ENCODE data around the gene GALNT7.
"Not testable (repeated sequence)": the region's sequence is repeated elsewhere in the genome, so short reads cannot be mapped to it uniquely, and the experiment has no call there.

GALNT7 gene, protein sequence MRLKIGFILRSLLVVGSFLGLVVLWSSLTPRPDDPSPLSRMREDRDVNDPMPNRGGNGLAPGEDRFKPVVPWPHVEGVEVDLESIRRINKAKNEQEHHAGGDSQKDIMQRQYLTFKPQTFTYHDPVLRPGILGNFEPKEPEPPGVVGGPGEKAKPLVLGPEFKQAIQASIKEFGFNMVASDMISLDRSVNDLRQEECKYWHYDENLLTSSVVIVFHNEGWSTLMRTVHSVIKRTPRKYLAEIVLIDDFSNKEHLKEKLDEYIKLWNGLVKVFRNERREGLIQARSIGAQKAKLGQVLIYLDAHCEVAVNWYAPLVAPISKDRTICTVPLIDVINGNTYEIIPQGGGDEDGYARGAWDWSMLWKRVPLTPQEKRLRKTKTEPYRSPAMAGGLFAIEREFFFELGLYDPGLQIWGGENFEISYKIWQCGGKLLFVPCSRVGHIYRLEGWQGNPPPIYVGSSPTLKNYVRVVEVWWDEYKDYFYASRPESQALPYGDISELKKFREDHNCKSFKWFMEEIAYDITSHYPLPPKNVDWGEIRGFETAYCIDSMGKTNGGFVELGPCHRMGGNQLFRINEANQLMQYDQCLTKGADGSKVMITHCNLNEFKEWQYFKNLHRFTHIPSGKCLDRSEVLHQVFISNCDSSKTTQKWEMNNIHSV

DNA sequence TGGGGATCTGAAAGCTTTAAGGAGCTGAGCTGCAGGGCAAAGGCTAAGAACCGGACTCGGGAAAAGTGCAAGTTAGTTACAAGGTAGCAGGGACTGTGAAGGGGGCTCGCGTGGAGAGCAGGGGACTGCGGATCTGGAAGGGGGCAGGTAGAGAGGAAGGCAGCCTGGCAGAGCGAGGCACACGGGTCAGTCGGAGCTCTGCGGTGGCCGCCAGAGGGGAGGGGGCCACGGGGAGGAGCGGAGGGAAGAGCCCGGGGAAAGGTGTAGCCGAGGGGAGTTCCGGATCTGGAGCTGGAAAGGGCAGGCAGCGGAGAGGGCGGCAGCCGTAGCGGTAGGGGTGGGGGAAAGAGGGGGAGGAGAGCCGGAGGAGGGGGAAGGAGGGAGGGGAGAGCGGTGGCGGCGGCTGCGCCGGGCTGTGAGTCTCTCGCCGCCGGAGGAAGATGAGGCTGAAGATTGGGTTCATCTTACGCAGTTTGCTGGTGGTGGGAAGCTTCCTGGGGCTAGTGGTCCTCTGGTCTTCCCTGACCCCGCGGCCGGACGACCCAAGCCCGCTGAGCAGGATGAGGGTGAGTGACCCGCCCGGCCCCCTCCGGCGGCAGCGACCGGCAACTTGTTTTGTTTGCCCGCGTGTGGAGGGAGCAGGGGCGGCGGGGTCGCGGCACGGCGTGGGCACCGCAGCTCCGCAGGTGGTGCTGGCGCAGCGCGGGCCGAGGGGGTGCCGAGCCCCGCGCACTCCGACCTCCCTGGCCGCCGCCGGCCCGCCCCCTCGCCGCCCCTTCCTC is at the start of gene GALNT7:
Gene GALNT7 (plus strand): TSS at position 416 of the 782 bp plus-strand sequence. CDS start 25 bp downstream, at position 441.
- in situ Hi-C loops (cut with MboI; ENCODE audit: low sequenced_read_pairs), result no loop called here

DNA sequence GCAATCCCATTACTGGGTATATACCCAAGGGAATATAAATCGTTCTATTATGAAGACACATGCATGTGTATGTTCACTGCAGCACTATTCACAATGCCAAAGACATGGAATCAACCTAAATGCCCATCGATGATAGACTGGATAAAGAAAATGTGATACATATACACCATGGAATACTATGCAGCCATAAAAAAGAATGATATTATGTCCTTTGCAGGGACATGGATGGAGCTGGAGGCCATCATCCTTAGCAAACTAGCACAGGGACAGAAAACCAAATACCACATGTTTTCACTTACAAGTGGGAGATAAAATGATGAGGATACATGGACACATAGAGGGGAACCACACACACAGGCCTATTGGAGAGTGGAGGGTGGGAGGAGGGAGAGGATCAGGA is 49.8 kb upstream of the GALNT7 start:
- in situ Hi-C loops (cut with MboI; ENCODE audit: low sequenced_read_pairs), result not testable (repeated sequence)

DNA sequence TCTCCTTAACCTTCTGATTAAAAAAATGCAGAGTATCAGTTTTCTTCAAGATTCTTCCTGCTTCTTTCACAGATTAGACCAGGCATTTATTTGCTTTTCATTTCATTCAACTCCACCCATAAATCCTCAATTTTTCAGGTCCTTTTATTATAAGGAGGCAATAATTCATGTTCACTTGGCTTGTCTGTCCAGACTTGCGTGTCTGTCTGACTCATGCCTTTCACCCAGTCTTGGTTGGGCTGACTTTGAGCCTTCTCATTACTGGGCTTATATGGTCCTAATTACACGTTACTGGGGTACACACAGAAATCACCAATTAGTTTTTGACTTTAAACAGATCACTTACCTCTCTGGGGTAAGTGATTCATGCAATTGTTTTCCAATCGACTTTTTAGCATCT is 48.8 kb upstream of the GALNT7 start:
- in situ Hi-C loops (cut with MboI; ENCODE audit: low sequenced_read_pairs), result no loop called here

DNA sequence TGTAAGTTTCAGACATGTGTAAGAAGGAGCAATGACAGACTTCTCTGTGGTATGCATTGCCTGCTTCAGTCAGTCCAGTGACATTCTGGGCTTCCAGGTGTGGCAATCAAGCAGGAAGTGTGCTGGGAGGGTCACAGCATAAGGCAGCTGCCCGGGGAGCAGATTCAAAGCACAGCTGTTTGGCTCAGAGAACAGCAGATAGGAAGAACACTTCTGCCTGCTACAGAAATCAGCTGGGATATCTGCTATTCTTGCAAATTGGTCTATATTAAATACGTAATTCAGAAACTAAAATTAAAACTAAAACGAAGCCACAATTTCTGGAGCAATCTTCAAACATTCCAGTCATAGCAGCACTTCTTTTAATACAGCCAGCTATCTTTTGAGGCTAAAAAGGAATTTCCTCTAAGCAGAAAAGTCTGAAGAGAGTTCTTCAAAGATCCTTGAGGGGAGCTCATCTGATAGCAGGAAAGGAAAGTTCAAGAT is 47.5 kb upstream of the GALNT7 start:
- in situ Hi-C loops (cut with MboI; ENCODE audit: low sequenced_read_pairs), result no loop called here

DNA sequence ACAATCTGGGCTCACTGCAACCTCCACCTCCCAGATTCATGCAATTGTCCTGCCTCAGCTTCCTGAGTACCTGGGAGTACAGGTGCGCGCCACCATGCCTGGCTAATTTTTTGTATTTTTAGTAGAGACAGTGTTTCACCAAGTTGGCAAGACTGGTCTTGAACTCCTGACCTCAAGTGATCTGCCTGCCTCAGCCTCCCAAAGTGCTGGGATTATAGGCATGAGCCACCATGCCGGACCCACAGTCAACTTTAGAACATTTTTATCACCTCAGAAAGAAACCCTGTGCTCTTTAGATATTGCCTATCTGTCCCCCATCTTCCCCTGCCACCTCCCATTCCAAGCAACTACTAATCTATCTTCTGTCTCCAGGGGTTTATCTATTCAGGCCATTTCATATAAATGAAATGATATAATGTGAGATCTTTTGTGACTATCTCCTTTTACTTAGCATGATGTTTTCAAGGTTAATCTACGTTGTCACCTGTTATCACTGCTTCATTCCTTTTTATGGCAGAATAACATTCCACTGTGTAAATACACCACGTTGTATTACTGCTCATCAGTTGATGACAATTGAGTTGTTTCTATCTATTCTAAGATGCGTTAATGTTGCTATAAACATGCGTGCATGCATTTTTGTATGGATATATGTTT is 44.3 kb upstream of the GALNT7 start:
- in situ Hi-C loops (cut with MboI; ENCODE audit: low sequenced_read_pairs), result no loop called here

DNA sequence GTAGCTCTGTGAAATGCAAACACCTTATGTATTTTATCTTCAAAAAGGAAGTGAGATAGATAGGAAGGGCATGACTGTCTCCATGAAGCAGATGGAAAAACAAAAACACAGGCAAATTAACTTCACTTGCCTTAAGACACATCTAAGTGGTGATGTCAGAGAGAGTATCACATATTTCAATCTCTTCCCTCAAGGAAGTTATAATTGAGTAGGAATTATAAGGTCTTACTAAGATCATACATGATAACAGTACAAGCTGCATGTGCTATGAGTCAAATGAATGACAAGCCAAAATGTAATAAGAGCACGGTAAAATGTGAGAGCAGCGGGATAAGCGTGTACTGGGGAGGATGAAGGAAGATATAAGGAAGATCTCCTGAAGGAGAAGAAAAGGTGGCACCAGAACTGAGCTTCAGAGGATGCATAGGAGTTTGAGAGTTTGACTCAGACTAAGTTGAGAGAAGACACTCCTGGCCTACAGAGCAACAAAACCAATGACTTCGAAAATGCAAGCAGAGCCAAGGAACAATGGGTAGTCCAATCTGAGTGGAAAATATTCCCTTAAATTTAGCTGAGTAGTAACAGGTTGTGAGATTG is 43.3 kb upstream of the GALNT7 start:
- in situ Hi-C loops (cut with MboI; ENCODE audit: low sequenced_read_pairs), result no loop called here

DNA sequence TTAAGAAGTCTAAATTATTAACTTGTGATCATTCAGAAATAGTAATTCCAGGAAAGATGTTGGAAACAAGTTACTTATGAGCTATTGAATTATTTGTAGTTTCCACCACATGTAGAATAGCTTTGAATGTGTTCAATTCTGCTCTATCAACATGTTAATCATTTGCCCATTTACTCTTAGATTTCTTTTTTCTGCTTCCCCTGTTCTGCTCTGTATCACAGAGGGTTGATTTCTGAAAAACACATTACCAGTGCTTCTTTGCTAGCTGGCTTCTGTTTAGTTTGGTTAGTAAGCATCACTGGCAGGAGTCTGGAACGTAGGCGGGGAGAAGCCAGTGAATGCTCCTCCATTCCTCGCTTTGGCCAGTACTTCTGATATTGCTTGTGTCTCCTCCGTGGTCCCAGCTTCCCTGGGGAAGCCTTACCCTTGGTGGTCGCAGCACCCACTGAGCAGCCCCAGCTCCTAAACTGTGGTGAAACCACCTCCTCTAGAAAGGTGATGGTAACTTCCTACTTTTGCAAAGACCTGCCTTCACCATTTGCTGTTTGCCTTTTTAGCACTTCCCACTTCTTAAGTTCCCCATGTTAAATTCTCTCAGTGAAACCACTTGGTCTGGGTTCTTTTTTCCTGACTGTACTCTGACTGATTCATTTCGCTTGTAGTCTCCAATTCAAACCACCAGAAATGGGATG is 40.3 kb upstream of the GALNT7 start:
- in situ Hi-C loops (cut with MboI; ENCODE audit: low sequenced_read_pairs), result no loop called here

DNA sequence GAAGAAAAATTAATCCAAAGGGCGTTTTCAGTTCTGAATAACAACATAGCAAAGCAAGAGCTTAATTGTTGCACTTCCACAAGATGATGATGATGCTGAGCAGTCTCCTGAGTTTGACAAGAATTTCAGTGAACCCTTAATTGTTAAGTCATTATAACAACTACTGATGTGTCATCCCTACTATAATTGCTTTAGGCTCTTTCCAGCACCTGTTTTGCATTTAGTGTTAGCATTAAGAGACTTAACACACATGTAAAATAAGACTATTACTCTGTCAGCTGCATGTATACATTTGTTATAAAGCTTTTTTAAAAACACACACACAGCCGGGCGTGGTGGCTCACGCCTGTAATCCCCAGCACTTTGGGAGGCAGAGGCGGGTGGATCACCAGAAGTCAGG is 37.9 kb upstream of the GALNT7 start:
- in situ Hi-C loops (cut with MboI; ENCODE audit: low sequenced_read_pairs), result no loop called here

DNA sequence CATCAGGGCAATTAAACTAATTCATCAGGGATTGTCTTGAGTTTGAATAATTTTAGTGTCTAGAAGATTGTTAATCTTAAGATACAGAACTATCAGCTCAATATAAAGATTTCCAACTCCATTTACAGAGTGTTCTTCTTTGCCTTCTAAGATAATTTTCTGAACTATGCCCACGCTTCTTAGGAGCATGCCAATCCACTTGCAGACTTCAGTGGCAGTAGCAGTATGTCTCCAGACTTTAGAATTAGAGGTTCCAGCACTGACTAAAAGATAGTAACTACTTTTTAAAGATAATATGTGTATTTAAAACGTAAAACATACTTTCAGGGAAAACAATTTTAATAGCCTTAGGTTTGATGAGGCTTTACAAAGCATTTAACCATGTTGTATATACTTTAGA is 34.2 kb upstream of the GALNT7 start:
- in situ Hi-C loops (cut with MboI; ENCODE audit: low sequenced_read_pairs), result no loop called here

DNA sequence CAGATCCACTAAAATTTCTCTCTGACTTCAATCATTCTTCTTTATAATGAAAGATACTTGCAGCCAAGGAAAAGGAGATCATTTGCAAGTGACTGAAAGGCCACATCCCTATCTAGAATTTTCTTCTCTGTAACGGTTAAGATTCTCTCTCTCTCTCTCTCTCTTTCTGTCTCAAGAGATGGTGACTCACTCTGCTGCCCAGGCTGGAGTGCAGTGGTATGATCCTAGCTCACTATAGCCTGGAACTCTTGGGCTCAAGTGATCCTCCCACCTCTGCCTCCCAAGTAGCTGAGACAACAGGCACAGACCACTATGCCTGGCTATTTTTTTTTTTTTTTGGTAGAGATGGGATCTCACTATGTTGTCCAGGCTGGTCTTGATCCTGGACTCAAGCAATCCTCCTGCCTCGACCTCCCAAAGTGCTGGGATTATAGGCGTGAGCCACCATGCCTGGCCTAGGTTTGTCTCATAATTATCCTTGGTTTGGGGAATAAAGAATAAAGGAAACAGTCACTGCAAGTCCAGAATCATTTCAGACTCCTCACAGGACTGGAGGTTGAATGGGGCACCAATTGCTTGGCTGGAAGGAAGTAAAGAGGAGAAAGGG is 33.3 kb upstream of the GALNT7 start:
- in situ Hi-C loops (cut with MboI; ENCODE audit: low sequenced_read_pairs), result no loop called here

DNA sequence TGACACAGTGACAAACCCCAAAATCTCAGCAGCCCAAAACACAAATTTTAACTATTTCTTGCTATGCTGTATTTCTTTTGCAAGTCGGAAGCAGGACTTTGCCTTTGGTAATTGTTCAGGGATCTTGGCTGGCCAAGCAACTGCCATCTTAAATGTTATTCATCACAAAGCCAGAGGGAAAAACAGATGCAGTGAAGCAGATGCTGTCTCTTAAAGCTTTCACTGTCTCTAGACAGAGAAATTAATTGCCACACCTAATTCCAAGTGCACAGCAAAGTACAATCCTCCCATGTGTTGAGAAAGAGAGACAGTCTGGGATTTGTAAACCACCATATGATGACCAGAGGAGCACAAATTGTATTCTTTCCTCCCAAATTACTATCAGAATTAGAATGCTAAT is 30.0 kb upstream of the GALNT7 start:
- in situ Hi-C loops (cut with MboI; ENCODE audit: low sequenced_read_pairs), result no loop called here

DNA sequence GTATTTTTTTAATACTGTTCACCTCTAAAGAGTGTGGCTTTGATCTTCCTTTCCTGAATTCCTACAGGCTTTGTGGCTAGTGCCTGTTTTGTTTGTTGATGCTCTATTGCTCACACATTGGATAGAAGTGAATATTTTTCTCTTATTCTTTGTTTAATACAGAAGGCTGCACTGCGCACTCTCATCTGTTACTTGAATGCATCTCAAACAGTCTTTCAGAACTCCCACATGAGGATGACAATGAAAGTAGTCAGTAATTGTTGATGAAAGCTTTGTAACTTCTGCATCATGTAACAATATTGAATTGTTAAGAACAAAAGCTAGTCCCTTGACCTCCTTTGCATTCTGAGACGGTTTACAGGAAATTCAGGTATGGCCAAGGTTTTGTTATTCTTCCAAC is 29.1 kb upstream of the GALNT7 start:
- in situ Hi-C loops (cut with MboI; ENCODE audit: low sequenced_read_pairs), result no loop called here

DNA sequence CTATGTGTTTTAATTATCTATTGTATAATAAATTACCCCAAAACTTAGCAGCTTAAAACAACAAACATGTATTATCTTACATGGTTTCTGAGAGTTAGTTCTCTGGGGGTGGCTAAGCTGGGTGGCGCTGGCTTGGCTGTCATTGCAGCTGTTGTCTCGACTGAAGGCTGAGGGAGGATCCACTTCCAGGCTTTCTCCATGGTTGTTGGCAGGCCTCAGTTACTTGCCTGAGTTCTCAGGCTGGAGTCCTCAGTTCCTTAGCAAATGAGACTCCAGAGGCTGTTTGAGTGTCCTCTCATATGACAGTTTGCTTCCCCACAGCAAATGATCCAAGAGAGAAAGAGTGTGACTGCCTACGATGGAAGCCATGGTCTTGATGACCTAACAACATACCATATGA is 23.5 kb upstream of the GALNT7 start:
- in situ Hi-C loops (cut with MboI; ENCODE audit: low sequenced_read_pairs), result no loop called here

DNA sequence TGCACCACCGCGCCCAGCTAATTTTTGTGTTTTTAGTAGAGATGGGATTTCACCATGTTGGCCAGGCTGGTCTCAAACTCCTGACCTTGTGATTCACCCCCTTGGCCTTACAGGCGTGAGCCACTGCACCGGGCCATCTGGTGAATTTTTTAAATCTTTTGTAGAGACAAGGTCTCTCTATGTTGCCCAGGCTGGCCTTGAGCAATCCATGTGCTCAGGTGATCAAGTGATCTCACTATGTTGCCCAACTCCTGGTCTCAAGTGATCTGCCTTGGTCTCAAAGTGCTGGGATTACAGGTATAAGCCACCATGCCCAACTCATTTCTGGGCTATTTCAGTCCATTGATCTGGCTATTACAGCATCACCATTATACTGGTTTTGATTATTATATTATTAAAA is 22.2 kb upstream of the GALNT7 start:
- in situ Hi-C loops (cut with MboI; ENCODE audit: low sequenced_read_pairs), result no loop called here

DNA sequence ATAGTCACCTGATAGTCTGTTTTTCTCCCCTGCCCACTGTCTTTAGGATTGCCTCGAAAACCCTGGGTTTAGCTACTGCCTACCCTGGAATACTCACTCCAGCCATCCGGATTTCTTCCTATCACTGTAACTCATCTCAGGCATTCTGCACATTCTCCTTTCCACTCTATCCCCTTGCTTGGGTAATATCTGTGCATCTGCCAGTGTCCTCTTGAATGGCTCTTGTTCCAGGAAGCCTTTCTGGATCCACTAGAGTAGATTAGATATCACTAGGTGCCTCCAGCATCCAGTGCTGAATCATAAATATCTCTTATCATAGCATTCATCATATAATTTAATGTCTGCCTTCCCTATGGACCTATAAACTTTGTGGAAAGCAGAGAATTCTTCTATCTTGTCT is 17.1 kb upstream of the GALNT7 start:
- in situ Hi-C loops (cut with MboI; ENCODE audit: low sequenced_read_pairs), result no loop called here

DNA sequence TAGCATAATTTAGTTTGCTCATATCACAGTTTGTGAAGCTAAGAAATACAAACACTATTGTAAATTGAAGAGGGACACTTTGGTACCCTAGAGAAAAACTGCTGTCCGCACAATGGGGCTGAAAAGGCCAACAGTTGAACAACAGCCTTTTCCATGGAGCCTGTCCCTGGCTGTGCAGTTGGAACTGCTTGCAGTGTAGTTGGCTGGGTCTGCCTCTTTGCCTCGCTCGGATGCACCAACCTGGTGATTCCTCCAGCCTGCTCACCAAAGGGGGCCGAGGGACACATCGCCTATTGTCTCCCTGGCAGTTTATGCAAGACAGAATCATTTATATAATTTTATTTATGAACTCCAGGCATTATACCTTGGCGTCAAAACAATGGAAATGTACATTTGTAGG is 16.5 kb upstream of the GALNT7 start:
- in situ Hi-C loops (cut with MboI; ENCODE audit: low sequenced_read_pairs), result no loop called here

DNA sequence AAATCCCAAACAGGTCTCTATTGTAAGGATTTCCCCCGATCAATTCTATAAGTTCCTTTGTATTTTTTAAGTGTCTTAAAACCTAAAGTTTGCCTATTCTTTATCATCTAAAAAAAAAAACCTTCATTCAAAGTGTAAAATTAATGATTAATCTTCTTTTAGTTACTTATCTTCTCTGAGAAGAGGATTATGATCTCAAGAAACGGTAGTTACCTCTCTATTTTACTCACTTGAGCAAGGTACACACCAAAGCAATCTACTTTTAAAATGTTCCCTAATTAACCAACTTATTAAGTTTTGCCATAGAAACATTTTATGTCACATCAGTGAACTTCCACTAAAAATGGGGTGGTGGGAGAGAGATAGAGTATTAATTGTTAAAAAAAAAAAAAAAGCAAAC is 15.2 kb upstream of the GALNT7 start:
- in situ Hi-C loops (cut with MboI; ENCODE audit: low sequenced_read_pairs), result no loop called here

DNA sequence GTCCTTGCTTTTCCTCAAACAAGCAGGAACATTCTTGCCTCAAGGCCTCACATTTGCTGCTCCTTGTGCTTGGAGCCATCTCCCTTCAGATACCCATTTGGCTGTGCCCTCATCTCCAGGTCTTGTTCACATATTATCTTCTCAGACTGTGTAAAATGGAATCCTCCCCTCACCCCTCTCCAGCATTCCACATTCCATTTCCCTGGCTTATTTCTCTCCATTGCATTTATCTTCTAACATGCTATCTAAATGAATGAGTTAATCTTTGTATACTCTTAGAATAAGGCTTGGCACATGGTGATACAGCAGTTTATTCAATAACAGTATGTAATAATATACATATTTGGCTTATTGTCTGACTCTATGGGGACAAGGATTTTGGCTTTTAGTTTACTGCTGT is 8.8 kb upstream of the GALNT7 start:
- in situ Hi-C loops (cut with MboI; ENCODE audit: low sequenced_read_pairs), result no loop called here

DNA sequence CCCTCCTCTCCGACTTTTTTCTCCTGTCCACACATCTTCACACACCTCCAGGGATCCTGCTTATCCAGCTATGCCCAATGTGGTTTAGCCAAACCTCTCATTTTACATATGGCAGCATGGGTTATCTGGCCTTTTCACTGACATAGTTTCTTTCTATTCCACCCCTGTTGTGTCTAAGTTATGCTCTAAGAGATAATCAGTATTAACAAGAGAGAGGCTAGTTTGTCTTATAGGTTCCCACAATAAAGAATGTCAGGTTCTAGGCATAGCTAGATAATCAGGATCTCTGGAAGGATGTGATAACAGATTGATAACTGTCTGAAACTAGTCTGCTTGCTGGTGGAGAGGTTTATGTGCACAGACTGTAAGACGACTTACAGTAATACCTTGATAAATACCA is 7.7 kb upstream of the GALNT7 start:
- in situ Hi-C loops (cut with MboI; ENCODE audit: low sequenced_read_pairs), result no loop called here

DNA sequence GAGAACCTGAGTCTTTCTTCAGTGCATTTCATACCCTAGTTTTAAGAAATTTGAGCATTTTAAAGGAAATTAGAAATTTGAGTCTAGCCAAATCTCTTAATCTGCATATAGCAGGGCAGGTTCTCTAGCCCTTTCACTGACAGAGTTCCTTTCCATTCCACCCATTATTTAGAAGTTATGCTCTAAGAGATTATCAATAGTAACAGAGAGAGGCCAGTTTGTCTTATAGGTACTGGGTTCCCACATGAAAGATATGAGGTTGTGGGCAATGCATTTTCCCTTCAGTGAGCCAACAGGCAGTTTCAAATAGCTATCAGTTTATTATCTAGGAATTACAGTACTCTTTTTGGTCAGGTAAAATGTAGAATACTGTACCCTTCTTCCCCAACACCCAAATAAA is 7.3 kb upstream of the GALNT7 start:
- in situ Hi-C loops (cut with MboI; ENCODE audit: low sequenced_read_pairs), result no loop called here
